GM23338 (cell line): Measurements from ENCODE around the gene COLEC12. TPM values are rescaled to one million over a fixed set of nuclear protein-coding genes. Genes with fewer than 3 reads are reported as not detected.

Source experiments
- ATAC-seq: fragments of 200-7000 bp; cut with Tn5 transposase; 3 replicates; pipeline ENCODE4 v1.9.1; 2020
- DNase-seq: peaks from one replicate; pipeline ENCODE4 v3.0.0-alpha.2; 2015; ENCODE audit warnings: low spot score
- H2AFZ ChIP-seq: fragments of 200-600 bp; sonication (generic); 2 replicates; pipeline ENCODE4 v1.8.0; 2016; ENCODE audit warnings: antibody characterized with exemption, mild to moderate bottlenecking, moderate library complexity
- H3F3A ChIP-seq: fragments of 200-600 bp; sonication (generic); replicated peaks from 2 replicates; pipeline ENCODE4 v1.8.0; 2017; ENCODE audit warnings: antibody characterized with exemption, mixed run types, low read depth
- H3K27ac ChIP-seq: fragments of 200-600 bp; sonication (generic); 2 replicates; pipeline ENCODE4 v1.6.1; 2016; ENCODE audit warnings: low read depth
- H3K27me3 ChIP-seq: fragments of 200-600 bp; sonication (generic); 2 replicates; pipeline ENCODE4 v1.8.0; 2016; ENCODE audit warnings: mild to moderate bottlenecking, mixed run types, moderate library complexity; ENCODE audit not compliant: insufficient read depth
- H3K36me3 ChIP-seq: fragments of 200-600 bp; sonication (generic); 2 replicates; pipeline ENCODE4 v1.8.0; 2016; ENCODE audit warnings: mild to moderate bottlenecking; ENCODE audit not compliant: insufficient read depth
- H3K4me1 ChIP-seq: fragments of 200-600 bp; sonication (generic); 2 replicates; pipeline ENCODE4 v1.8.0; 2016; ENCODE audit warnings: mild to moderate bottlenecking, moderate library complexity; ENCODE audit not compliant: insufficient read depth
- H3K4me2 ChIP-seq: fragments of 200-600 bp; sonication (generic); 2 replicates; pipeline ENCODE4 v1.7.1; 2017; ENCODE audit warnings: mixed run types
- H3K4me3 ChIP-seq: fragments of 200-600 bp; sonication (generic); 2 replicates; pipeline ENCODE4 v1.6.1; 2016; ENCODE audit warnings: mixed run types
- H3K79me2 ChIP-seq: fragments of 200-600 bp; sonication (generic); replicated peaks from 2 replicates; pipeline ENCODE4 v1.8.0; 2017; ENCODE audit warnings: mild to moderate bottlenecking; ENCODE audit not compliant: insufficient read depth
- H3K9me2 ChIP-seq: fragments of 200-600 bp; sonication (generic); 2 replicates; pipeline ENCODE4 v1.8.0; 2017; ENCODE audit not compliant: insufficient read depth
- H4K20me1 ChIP-seq: fragments of 200-600 bp; sonication (generic); replicated peaks from 2 replicates; pipeline ENCODE4 v1.8.0; 2017; ENCODE audit warnings: mild to moderate bottlenecking; ENCODE audit not compliant: insufficient read depth
- H3K27ac Mint-ChIP-seq: 2 replicates; pipeline ENCODE4 v1.8.0; 2020; ENCODE audit warnings: inconsistent platforms, mild to moderate bottlenecking, moderate library complexity, mixed read lengths
- H3K27me3 Mint-ChIP-seq: 3 replicates; pipeline ENCODE4 v1.8.0; 2022; ENCODE audit warnings: low read depth, mild to moderate bottlenecking, moderate library complexity, mixed read lengths, inconsistent platforms; ENCODE audit not compliant: insufficient read depth, poor library complexity
- H3K36me3 Mint-ChIP-seq: 3 replicates; pipeline ENCODE4 v1.8.0; 2021; ENCODE audit warnings: low read depth, mild to moderate bottlenecking, inconsistent platforms, moderate library complexity, mixed read lengths
- H3K4me1 Mint-ChIP-seq: 3 replicates; pipeline ENCODE4 v1.8.0; 2020; ENCODE audit warnings: mild to moderate bottlenecking, inconsistent platforms, mixed read lengths
- H3K4me3 Mint-ChIP-seq: 3 replicates; pipeline ENCODE4 v1.8.0; 2021; ENCODE audit warnings: moderate library complexity, mild to moderate bottlenecking, inconsistent platforms, mixed read lengths
- H3K9me3 Mint-ChIP-seq: 3 replicates; pipeline ENCODE4 v1.8.0; 2020; ENCODE audit warnings: moderate library complexity, mild to moderate bottlenecking, inconsistent platforms, mixed read lengths
- CREB1 ChIP-seq: fragments of 250-450 bp; sonication (Bioruptor Pico); IDR thresholded peaks from 2 replicates; pipeline ENCODE4 v1.5.0; 2020; ENCODE audit warnings: low read depth, mild to moderate bottlenecking, moderate library complexity
- ETS1 ChIP-seq: IDR thresholded peaks from 2 replicates; pipeline ENCODE4 v1.6.1; 2016; ENCODE audit warnings: antibody characterized with exemption
- EZH2 ChIP-seq: fragments of 200-600 bp; sonication (generic); IDR thresholded peaks from one replicate; pipeline ENCODE4 v1.8.0; 2017; ENCODE audit warnings: antibody characterized with exemption, mild to moderate bottlenecking, low read depth; ENCODE audit not compliant: unreplicated experiment
- EZH2phosphoT487 ChIP-seq: fragments of 200-600 bp; sonication (generic); IDR thresholded peaks from one replicate; pipeline ENCODE4 v1.8.1; 2018; ENCODE audit warnings: antibody characterized with exemption; ENCODE audit not compliant: unreplicated experiment
- JUNB ChIP-seq: IDR thresholded peaks from one replicate; pipeline ENCODE4 v1.6.1; 2016; ENCODE audit warnings: antibody characterized with exemption; ENCODE audit not compliant: unreplicated experiment
- NANOG ChIP-seq: IDR thresholded peaks from 2 replicates; pipeline ENCODE4 v1.6.1; 2016; ENCODE audit warnings: antibody characterized with exemption, borderline replicate concordance
- POLR2AphosphoS5 ChIP-seq: IDR thresholded peaks from 2 replicates; pipeline ENCODE4 v1.6.1; 2016; ENCODE audit warnings: antibody characterized with exemption, low read depth
- REST ChIP-seq: IDR thresholded peaks from one replicate; pipeline ENCODE4 v1.6.1; 2018; ENCODE audit warnings: antibody characterized with exemption; ENCODE audit not compliant: unreplicated experiment
- STAT1 ChIP-seq: IDR thresholded peaks from one replicate; pipeline ENCODE4 v1.6.1; 2016; ENCODE audit warnings: antibody characterized with exemption; ENCODE audit not compliant: unreplicated experiment
- ZNF114 ChIP-seq: fragments of 250-450 bp; sonication (Bioruptor Pico); IDR thresholded peaks from 2 replicates; pipeline ENCODE4 v1.5.0; 2020; ENCODE audit warnings: mild to moderate bottlenecking, moderate library complexity
- ZNF331 ChIP-seq: fragments of 250-450 bp; sonication (Bioruptor Pico); IDR thresholded peaks from 2 replicates; pipeline ENCODE4 v1.5.0; 2020; ENCODE audit warnings: low read depth, mild to moderate bottlenecking, moderate library complexity
- ZNF462 ChIP-seq: fragments of 250-450 bp; sonication (Bioruptor Pico); IDR thresholded peaks from 2 replicates; pipeline ENCODE4 v1.5.0; 2020; ENCODE audit warnings: mild to moderate bottlenecking, moderate library complexity
- polyA plus RNA-seq: library from polyadenylated mRNA; unstranded; fragments of >200 nt; fragmentation: Nextera tagmentation; extraction: Ambion mirVana; gene quantifications from 2 replicates; pipeline ENCODE4 v1.2.1, GENCODE V29; 2016
- total RNA-seq: library from RNA; depleted of rRNA; stranded (reverse); fragments of >200 nt; shearing (Covaris generic); gene quantifications from 2 replicates; pipeline ENCODE4 v1.2.3, GENCODE V29; 2014
- TF ChIP-seq, protein P1 (sequence below), 2 experiments: fragments of 200-600 bp in 1 of 2; sonication (generic) in 1 of 2; conservative IDR thresholded peaks; 2 replicates each; pipeline versions ENCODE4 v1.5.1 to v1.6.1; 2016 to 2017; ENCODE audit warnings: antibody characterized with exemption in 2 of 2, low read depth in 2 of 2, mild to moderate bottlenecking in 2 of 2, moderate library complexity in 1 of 2

The COLEC12 gene
- total and polyA plus RNA-seq, 2 experiments from 2014 or later = 1.1 to 3.2 TPM

- Mint-ChIP-seq H3K4me3 (no peak overlapping the region), H3K9me3 (no peaks in the 10 kb centered on the region), H3K4me1 (0 out of 3 replicates have a peak, but pooled peaks cover 2% of the 10 kb centered on the region), H3K27ac (no peak overlapping the region; the same call in 1 of the 2 replicates), H3K36me3 (no peaks in the 10 kb centered on the region), H3K27me3 (no peaks in the 10 kb centered on the region)
- Histone ChIP-seq H3F3A (no peaks in the 10 kb centered on the region), H2AFZ (0 out of 2 replicates have a peak overlapping the region, but pooled peaks have one; percentile 2), H3K79me2 (no peaks in the 10 kb centered on the region), H3K36me3 (no peaks in the 10 kb centered on the region), H4K20me1 (no peaks in the 10 kb centered on the region), H3K4me3 (no peak overlapping the region), H3K4me1 (no peaks in the 10 kb centered on the region), H3K27ac (no peak overlapping the region), H3K9me2 (peaks cover 7% of the 10 kb centered on the region; the same call in 1 of the 2 replicates), H3K27me3 (no peaks in the 10 kb centered on the region), H3K4me2 (no peak overlapping the region)
- TF ChIP-seq REST (no peak), STAT1 (no peak), ZNF114 (CRISPR knock-in tag) (no peak), CREB1 (CRISPR knock-in tag) (no peak), ZNF331 (CRISPR knock-in tag) (no peak), ETS1 (no peak), POLR2AphosphoS5 (no peak), EZH2 (no peak), JUNB (no peak), EZH2phosphoT487 (no peak), ZNF462 (no peak), NANOG (no peak)
- TF ChIP-seq, protein P1, sequence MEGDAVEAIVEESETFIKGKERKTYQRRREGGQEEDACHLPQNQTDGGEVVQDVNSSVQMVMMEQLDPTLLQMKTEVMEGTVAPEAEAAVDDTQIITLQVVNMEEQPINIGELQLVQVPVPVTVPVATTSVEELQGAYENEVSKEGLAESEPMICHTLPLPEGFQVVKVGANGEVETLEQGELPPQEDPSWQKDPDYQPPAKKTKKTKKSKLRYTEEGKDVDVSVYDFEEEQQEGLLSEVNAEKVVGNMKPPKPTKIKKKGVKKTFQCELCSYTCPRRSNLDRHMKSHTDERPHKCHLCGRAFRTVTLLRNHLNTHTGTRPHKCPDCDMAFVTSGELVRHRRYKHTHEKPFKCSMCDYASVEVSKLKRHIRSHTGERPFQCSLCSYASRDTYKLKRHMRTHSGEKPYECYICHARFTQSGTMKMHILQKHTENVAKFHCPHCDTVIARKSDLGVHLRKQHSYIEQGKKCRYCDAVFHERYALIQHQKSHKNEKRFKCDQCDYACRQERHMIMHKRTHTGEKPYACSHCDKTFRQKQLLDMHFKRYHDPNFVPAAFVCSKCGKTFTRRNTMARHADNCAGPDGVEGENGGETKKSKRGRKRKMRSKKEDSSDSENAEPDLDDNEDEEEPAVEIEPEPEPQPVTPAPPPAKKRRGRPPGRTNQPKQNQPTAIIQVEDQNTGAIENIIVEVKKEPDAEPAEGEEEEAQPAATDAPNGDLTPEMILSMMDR (conservative IDR thresholded peaks at IDR 0.05; ENCODE audit: low read depth in 2 of 2) = no peak
- DNase-seq (no peak), ATAC-seq (no peak)
Observed at GRCh38 chr18:390741-391478, 109.6 kb downstream of the COLEC12 start.
